HG02610 (cell line): Measurements from ENCODE around the gene MEX3A.
"Not testable (repeated sequence)": the region's sequence is repeated elsewhere in the genome, so short reads cannot be mapped to it uniquely, and the experiment has no call there.

Experiments used
- ATAC-seq: cut with Tn5 transposase; IDR thresholded peaks from one replicate; pipeline ENCODE4 v1.9.1; 2021; ENCODE audit warnings: mild to moderate bottlenecking, moderate library complexity; ENCODE audit not compliant: unreplicated experiment

MEX3A gene

GRCh38 chr1:156082309-156083091 lies at the start of gene MEX3A:
Gene MEX3A (minus strand): TSS chr1:156082465. CDS start chr1:156081998, 467 bp downstream.
- peak; percentile 45 for ATAC-seq

- ATAC-seq, result no peak
Observed at GRCh38 chr1:156130578-156130942, 48.3 kb upstream of the MEX3A start.

- no peak for ATAC-seq
Observed at GRCh38 chr1:156129687-156130577, 47.7 kb upstream of the MEX3A start.

- ATAC-seq, result no peak
Observed at GRCh38 chr1:156128654-156129597, 46.7 kb upstream of the MEX3A start.

- no peak for ATAC-seq
Observed at GRCh38 chr1:156128308-156128653, 46.0 kb upstream of the MEX3A start.

GRCh38 chr1:156126630-156127534 lies 44.6 kb upstream of the MEX3A start:
- ATAC-seq, result peak; percentile 50

GRCh38 chr1:156126043-156126629 lies 43.9 kb upstream of the MEX3A start:
- ATAC-seq, result peak; percentile 30

- not testable (repeated sequence) for ATAC-seq
Observed at GRCh38 chr1:156125544-156125943, 43.3 kb upstream of the MEX3A start.

- no peak for ATAC-seq
Observed at GRCh38 chr1:156124557-156125483, 42.6 kb upstream of the MEX3A start.

GRCh38 chr1:156123356-156124196 lies 41.3 kb upstream of the MEX3A start:
- no peak for ATAC-seq

- ATAC-seq, result no peak
Observed at GRCh38 chr1:156122519-156123355, 40.5 kb upstream of the MEX3A start.

GRCh38 chr1:156122086-156122485 lies 39.8 kb upstream of the MEX3A start:
- ATAC-seq, result no peak

- ATAC-seq, result no peak
Observed at GRCh38 chr1:156121457-156121856, 39.2 kb upstream of the MEX3A start.

GRCh38 chr1:156121005-156121404 lies 38.7 kb upstream of the MEX3A start:
- not testable (repeated sequence) for ATAC-seq

- no peak for ATAC-seq
Observed at GRCh38 chr1:156120318-156120717, 38.1 kb upstream of the MEX3A start.

- ATAC-seq, result no peak
Observed at GRCh38 chr1:156119503-156120209, 37.4 kb upstream of the MEX3A start.
